ENCODE data around the gene RUFY3. TPM values are rescaled to one million over a fixed set of nuclear protein-coding genes. Genes with fewer than 3 reads are reported as not detected.
"Not testable (repeated sequence)": the region's sequence is repeated elsewhere in the genome, so short reads cannot be mapped to it uniquely, and the experiment has no call there.

RUFY3 gene
- total RNA-seq, 2 experiments from 2014 or later, result 10.6 to 11.2 TPM

- DNase-seq (no peak), ATAC-seq (no peak)
- H3K4me1 Mint-ChIP-seq, result peaks cover 4% of the 10 kb centered on the region
- no peak overlapping the region for H3K27ac Mint-ChIP-seq
- intact Hi-C loops (cut with DNase I, micrococcal nuclease), result no loop called here
- H3K9me3 Mint-ChIP-seq (ENCODE audit: low read depth), result no peaks in the 10 kb centered on the region
- ChIA-PET CTCF (interaction anchor here (0.6 kb wide), 1 partner anchor 24 kb away, joined by 3 read pairs; no protein-coding TSS in a partner anchor), POLR2A (interaction anchor here (0.6 kb wide), 1 partner anchor 106 kb away, joined by 6 read pairs; no protein-coding TSS in a partner anchor)
- H3K4me3 Mint-ChIP-seq, result no peak overlapping the region
- no peaks in the 10 kb centered on the region for H3K27me3 Mint-ChIP-seq
- peaks cover 61% of the 10 kb centered on the region for H3K36me3 Mint-ChIP-seq (ENCODE audit: low read depth)
Measured at GRCh38 chr4:70829492-70829891, 107.7 kb downstream of the RUFY3 start.

DNA sequence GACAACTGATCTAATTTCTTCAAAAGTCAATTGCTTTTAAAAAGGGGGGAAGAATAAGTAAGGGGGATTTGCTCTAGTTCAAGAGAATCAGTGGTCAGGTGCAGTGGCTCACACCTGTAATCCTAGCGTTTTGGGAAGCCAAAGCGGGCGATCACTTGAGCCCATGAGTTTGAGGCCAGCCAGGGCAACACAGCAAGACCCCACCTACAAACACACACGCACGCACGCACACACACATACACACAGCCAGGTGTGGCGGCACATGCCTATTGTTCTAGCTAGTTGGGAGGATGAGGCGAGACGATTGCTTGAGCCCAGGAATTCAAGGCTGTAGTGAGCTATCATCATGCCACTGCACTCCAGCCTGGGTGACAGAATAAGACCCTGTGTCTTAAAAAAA is 108.3 kb downstream of the RUFY3 start:
- Mint-ChIP-seq H3K36me3 (ENCODE audit: low read depth) (peaks cover 61% of the 10 kb centered on the region), H3K27me3 (no peaks in the 10 kb centered on the region), H3K4me1 (peaks cover 7% of the 10 kb centered on the region), H3K27ac (peak overlapping the region; percentile 51), H3K4me3 (no peak overlapping the region), H3K9me3 (ENCODE audit: low read depth) (no peaks in the 10 kb centered on the region)
- CTCF ChIA-PET, result interaction anchor here (0.6 kb wide), 1 partner anchor 24 kb away, joined by 3 read pairs; no protein-coding TSS in a partner anchor
- POLR2A ChIA-PET, result no interaction called here
- DNase-seq (no peak), ATAC-seq (no peak)
- intact Hi-C loops (cut with DNase I, micrococcal nuclease), result no loop called here

DNA sequence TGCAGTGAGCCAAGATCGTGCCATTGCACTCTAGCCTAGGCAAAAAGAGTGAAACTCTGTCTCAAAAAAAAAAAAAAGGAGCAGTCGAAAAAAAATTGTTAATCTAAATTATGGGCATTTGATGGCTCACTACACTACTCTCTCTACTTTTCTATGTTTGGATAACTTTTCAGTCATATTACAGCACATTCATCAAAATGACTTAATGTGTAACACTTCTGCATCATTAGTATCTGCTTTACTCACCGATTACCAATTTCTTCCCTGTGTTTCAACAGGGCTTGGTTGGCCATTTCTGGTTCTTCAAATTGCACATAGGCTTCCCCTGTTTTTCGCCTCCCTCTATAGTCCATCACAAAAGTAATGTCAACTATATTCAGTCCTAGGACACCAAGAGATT is 109.5 kb downstream of the RUFY3 start:
- H3K27me3 Mint-ChIP-seq, result no peaks in the 10 kb centered on the region
- H3K27ac Mint-ChIP-seq, result peak overlapping the region; percentile 53
- no peak overlapping the region for H3K4me3 Mint-ChIP-seq
- no peaks in the 10 kb centered on the region for H3K9me3 Mint-ChIP-seq (ENCODE audit: low read depth)
- peaks cover 57% of the 10 kb centered on the region for H3K36me3 Mint-ChIP-seq (ENCODE audit: low read depth)
- intact Hi-C loops (cut with DNase I, micrococcal nuclease), result no loop called here
- ChIA-PET CTCF (no interaction called here), POLR2A (interaction anchor here (0.6 kb wide), 1 partner anchor 93 kb away, joined by 3 read pairs; no protein-coding TSS in a partner anchor)
- peak; percentile 44 for ATAC-seq
- no peak for DNase-seq
- peaks cover 16% of the 10 kb centered on the region for H3K4me1 Mint-ChIP-seq

GRCh38 chr4:70833675-70834074 is 111.9 kb downstream of the RUFY3 start:
- Mint-ChIP-seq H3K36me3 (ENCODE audit: low read depth) (peaks cover 56% of the 10 kb centered on the region), H3K4me3 (no peak overlapping the region), H3K27ac (peak overlapping the region; percentile 19), H3K9me3 (ENCODE audit: low read depth) (no peaks in the 10 kb centered on the region), H3K27me3 (no peaks in the 10 kb centered on the region), H3K4me1 (peaks cover 28% of the 10 kb centered on the region)
- ATAC-seq, result no peak
- ChIA-PET POLR2A (no interaction called here), CTCF (no interaction called here)
- DNase-seq, result no peak
- intact Hi-C loops (cut with DNase I, micrococcal nuclease), result no loop called here

GRCh38 chr4:70836081-70836480 is 114.3 kb downstream of the RUFY3 start:
- H3K4me3 Mint-ChIP-seq, result no peak overlapping the region

GRCh38 chr4:70838204-70838603 is 116.4 kb downstream of the RUFY3 start:
- Mint-ChIP-seq H3K9me3 (ENCODE audit: low read depth) (no peaks in the 10 kb centered on the region), H3K27me3 (no peaks in the 10 kb centered on the region), H3K4me1 (peaks cover 46% of the 10 kb centered on the region), H3K4me3 (peak overlapping the region; percentile 94), H3K36me3 (ENCODE audit: low read depth) (peaks cover 31% of the 10 kb centered on the region), H3K27ac (peak overlapping the region; percentile 95)
- POLR2A ChIA-PET, result interaction anchor here (0.6 to 1.0 kb wide), 4 partner anchors 64 to 172 kb away, joined by 3 to 7 read pairs (median 4); partner anchors contain the start of gene MOB1B
- DNase-seq, result no peak
- intact Hi-C loops (cut with DNase I, micrococcal nuclease), result loop anchor here (2.0 to 5.0 kb wide), 7 partner anchors 65 to 169 kb away; partner anchors contain the start of genes DCK (in 1 of the 2) and MOB1B (in 1 of the 2)
- CTCF ChIA-PET, result interaction anchor here (0.7 to 1.6 kb wide), 4 partner anchors 103 to 348 kb away, joined by 3 to 6 read pairs (median 3); no protein-coding TSS in a partner anchor
- no peak for ATAC-seq

More at GRCh38 chr4:70836081-70836480, 114.3 kb downstream of the RUFY3 start:
- intact Hi-C loops (cut with DNase I, micrococcal nuclease), result loop anchor here in 1 of 2 experiments (5.0 kb wide), 2 partner anchors 156 to 171 kb away; partner anchors contain the start of gene DCK
- no peaks in the 10 kb centered on the region for H3K9me3 Mint-ChIP-seq (ENCODE audit: low read depth)
- no peak for DNase-seq
- ChIA-PET POLR2A (interaction anchor here (0.6 kb wide), 1 partner anchor 43 kb away, joined by 3 read pairs; no protein-coding TSS in a partner anchor), CTCF (no interaction called here)
- H3K27me3 Mint-ChIP-seq, result no peaks in the 10 kb centered on the region
- H3K27ac Mint-ChIP-seq, result no peak overlapping the region
- peaks cover 48% of the 10 kb centered on the region for H3K36me3 Mint-ChIP-seq (ENCODE audit: low read depth)
- H3K4me1 Mint-ChIP-seq, result peaks cover 32% of the 10 kb centered on the region
- ATAC-seq, result no peak

DNA sequence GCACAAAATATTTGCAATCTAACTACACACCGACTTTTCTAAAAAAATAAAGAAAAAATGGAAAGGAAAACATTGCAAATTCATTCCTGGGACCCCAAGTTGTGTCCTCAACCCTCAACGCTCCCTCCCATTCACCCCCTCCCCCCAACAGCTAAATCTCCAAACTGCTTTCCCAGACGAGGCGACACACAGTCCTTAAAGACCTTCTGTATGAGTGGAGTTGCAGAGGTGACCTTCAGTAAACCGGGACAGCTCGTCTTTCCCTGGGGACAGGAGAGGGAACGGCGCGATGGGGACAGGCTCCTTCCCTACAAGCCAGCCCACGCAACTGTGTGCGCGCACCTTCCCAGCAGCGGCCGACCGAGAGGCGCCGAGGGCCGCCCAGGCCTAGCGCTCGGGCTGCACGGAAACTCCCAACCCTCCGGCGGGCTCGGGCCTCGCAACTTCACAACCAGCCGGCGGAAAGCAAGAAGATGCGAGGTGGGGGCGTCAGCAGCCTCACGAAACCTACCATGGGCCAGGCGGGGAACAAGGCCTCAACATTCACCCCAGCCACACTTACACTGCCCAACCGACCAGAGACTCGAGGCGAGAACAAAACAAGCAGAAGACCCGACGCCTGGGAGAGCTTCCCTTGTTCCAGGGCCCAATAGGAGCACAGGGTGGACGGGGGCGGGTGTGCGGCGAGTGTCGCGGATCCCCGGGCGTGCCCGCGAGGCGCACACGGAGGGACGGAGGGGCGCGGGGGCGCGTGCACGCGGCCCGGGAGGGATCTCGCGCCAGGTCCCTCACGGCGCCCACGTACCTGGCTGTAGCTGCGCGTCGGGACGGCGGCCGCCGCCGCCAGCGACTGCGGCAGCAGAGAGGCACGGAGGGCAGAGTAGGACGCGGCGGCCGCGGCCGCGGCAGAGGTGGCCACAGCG is 117.2 kb downstream of the RUFY3 start:
- intact Hi-C loops (cut with DNase I, micrococcal nuclease), result loop anchor here (1.0 to 5.0 kb wide), 11 partner anchors 63 to 168 kb away; partner anchors contain the start of genes DCK (in 2 of the 2), MOB1B (in 2 of the 2) and UTP3 (in 1 of the 2)
- H3K4me3 Mint-ChIP-seq, result peak overlapping the region; percentile 94
- peak; percentile 42 for ATAC-seq
- DNase-seq, result peak; percentile 83
- no peaks in the 10 kb centered on the region for H3K9me3 Mint-ChIP-seq (ENCODE audit: low read depth)
- peaks cover 48% of the 10 kb centered on the region for H3K4me1 Mint-ChIP-seq
- H3K36me3 Mint-ChIP-seq (ENCODE audit: low read depth), result peaks cover 30% of the 10 kb centered on the region
- no peaks in the 10 kb centered on the region for H3K27me3 Mint-ChIP-seq
- peak overlapping the region; percentile 95 for H3K27ac Mint-ChIP-seq
- ChIA-PET CTCF (interaction anchor here (0.7 to 1.6 kb wide), 7 partner anchors 11 to 347 kb away, joined by 3 to 6 read pairs (median 3); no protein-coding TSS in a partner anchor), POLR2A (interaction anchor here (0.6 to 1.0 kb wide), 4 partner anchors 63 to 164 kb away, joined by 3 to 7 read pairs (median 4); partner anchors contain the start of gene MOB1B)

GRCh38 chr4:70839589-70840093 is 117.9 kb downstream of the RUFY3 start, which contains the start of gene GRSF1:
Gene GRSF1 (minus strand): TSS chr4:70839890. CDS start chr4:70839827, 63 bp downstream.
- ChIA-PET POLR2A (interaction anchor here (0.6 kb wide), 1 partner anchor 132 kb away, joined by 6 read pairs; no protein-coding TSS in a partner anchor), CTCF (interaction anchor here (0.6 to 1.6 kb wide), 6 partner anchors 12 to 245 kb away, joined by 3 to 6 read pairs (median 3); no protein-coding TSS in a partner anchor)
- Mint-ChIP-seq H3K4me1 (peaks cover 53% of the 10 kb centered on the region), H3K36me3 (ENCODE audit: low read depth) (peaks cover 26% of the 10 kb centered on the region), H3K9me3 (ENCODE audit: low read depth) (no peaks in the 10 kb centered on the region), H3K4me3 (peak within 1 kb of the TSS; percentile 94), H3K27ac (peak within 1 kb of the TSS; percentile 95), H3K27me3 (no peaks in the 10 kb centered on the region)
- peak; percentile 87 for ATAC-seq
- peak; percentile 98 for DNase-seq
- intact Hi-C loops (cut with DNase I, micrococcal nuclease), result loop anchor here (1.0 to 5.0 kb wide), 12 partner anchors 24 to 168 kb away; partner anchors contain the start of genes DCK (in 2 of the 2), MOB1B (in 2 of the 2) and UTP3 (in 2 of the 2)

- intact Hi-C loops (cut with DNase I, micrococcal nuclease), result loop anchor here (1.0 kb wide), 2 partner anchors 23 to 152 kb away; partner anchors contain the start of gene UTP3 (in 1 of the 2)
- H3K27ac Mint-ChIP-seq; POLR2A ChIA-PET; H3K9me3 Mint-ChIP-seq (ENCODE audit: low read depth); H3K4me3 Mint-ChIP-seq; H3K27me3 Mint-ChIP-seq: not testable (repeated sequence)
- CTCF ChIA-PET, result interaction anchor here (0.6 to 1.6 kb wide), 3 partner anchors 12 to 246 kb away, joined by 3 to 5 read pairs (median 3); no protein-coding TSS in a partner anchor
- peak; percentile 47 for ATAC-seq
- Mint-ChIP-seq H3K4me1 (peaks cover 49% of the 10 kb centered on the region), H3K36me3 (ENCODE audit: low read depth) (peaks cover 21% of the 10 kb centered on the region)
- peak; percentile 89 for DNase-seq
Measured at GRCh38 chr4:70840137-70840536, 118.4 kb downstream of the RUFY3 start.

- H3K9me3 Mint-ChIP-seq (ENCODE audit: low read depth); H3K27me3 Mint-ChIP-seq; DNase-seq; H3K4me3 Mint-ChIP-seq; H3K27ac Mint-ChIP-seq; ATAC-seq; POLR2A ChIA-PET: not testable (repeated sequence)
- intact Hi-C loops (cut with DNase I, micrococcal nuclease), result loop anchor here (1.0 kb wide), 2 partner anchors 23 to 152 kb away; partner anchors contain the start of gene UTP3 (in 1 of the 2)
- CTCF ChIA-PET, result interaction anchor here (0.7 to 1.1 kb wide), 4 partner anchors 14 to 64 kb away, joined by 3 to 4 read pairs (median 3); no protein-coding TSS in a partner anchor
- Mint-ChIP-seq H3K36me3 (ENCODE audit: low read depth) (peaks cover 20% of the 10 kb centered on the region), H3K4me1 (peaks cover 48% of the 10 kb centered on the region)
Measured at GRCh38 chr4:70840631-70841030, 118.9 kb downstream of the RUFY3 start.

All from activated CD4-positive, alpha-beta T cell treated with anti-CD3 and anti-CD28 coated beads for 36 hours (primary cell).